HepG2 (cell line): ENCODE results near the gene RPS6KB1. TPM values are rescaled to one million over a fixed set of nuclear protein-coding genes. Genes with fewer than 3 reads are reported as not detected.

Experiments
- ATAC-seq: fragments of 200-7000 bp; cut with Tn5 transposase; 3 replicates; pipeline ENCODE4 v1.9.1; 2020; ENCODE audit warnings: mild to moderate bottlenecking, moderate library complexity
- BruUV-seq: library from RNA; stranded (reverse); fragments of 400-500 nt; replicated peaks from 2 replicates; lab custom pipeline; 2021; lab: Mats Ljungman, UMichigan
- CTCF ChIA-PET: fragments of 300-600 bp; formaldehyde crosslinking; extraction: SDS; loops from one replicate; lab custom pipeline; 2021; ENCODE audit warnings: low total read pairs, inconsistent platforms, low intra/inter-chr PET ratio; lab: Yijun Ruan, JAX
- POLR2A ChIA-PET: fragments of 350-600 bp; sonication (Branson Sonifier 250); formaldehyde crosslinking; loops from one replicate; lab custom pipeline; 2020; ENCODE audit warnings: antibody characterized with exemption, inconsistent platforms; lab: Yijun Ruan, JAX
- DNase-seq: peaks from one replicate; pipeline ENCODE4 v3.0.0-alpha.2; 2015; ENCODE audit warnings: low spot score
- FAIRE-seq: peaks from 3 replicates; lab custom pipeline; 2011; peaks lifted over from hg19 to GRCh38; lab: Jason Lieb, UNC
- H2AFZ ChIP-seq: one replicate; pipeline ENCODE4 v1.6.1; 2011; ENCODE audit warnings: low read length, inconsistent platforms
- H3K27ac ChIP-seq: fragments of 300-600 bp; 3 replicates; pipeline ENCODE4 v1.8.0; 2011; ENCODE audit warnings: mixed run types, mild to moderate bottlenecking, mixed read lengths, low read length, inconsistent platforms; ENCODE audit not compliant: insufficient read depth; ENCODE audit errors: extremely low read length
- H3K27me3 ChIP-seq, 2 experiments: fragments of 200-600 bp in 1 of 2; 2 replicates in 1 of 2; 3 replicates in 1 of 2; pipeline versions ENCODE4 v1.6.0 to v1.8.0; 2011; ENCODE audit warnings: low read length in 2 of 2, mild to moderate bottlenecking in 2 of 2, moderate library complexity in 2 of 2, inconsistent platforms in 1 of 2; ENCODE audit not compliant: insufficient read depth in 2 of 2, control insufficient read depth in 1 of 2
- H3K36me3 ChIP-seq, 2 experiments: fragments of 200-600 bp in 1 of 2; replicated peaks in 1 of 2; 2 replicates in 1 of 2; 3 replicates in 1 of 2; pipeline versions ENCODE4 v1.5.1 to v1.8.0; 2011; ENCODE audit warnings: low read length in 2 of 2, inconsistent platforms in 1 of 2; ENCODE audit not compliant: insufficient read depth in 2 of 2, control insufficient read depth in 1 of 2
- H3K4me1 ChIP-seq: 2 replicates; pipeline ENCODE4 v1.5.1; 2012; ENCODE audit warnings: low read length, inconsistent platforms; ENCODE audit not compliant: insufficient read depth
- H3K4me2 ChIP-seq: 2 replicates; pipeline ENCODE4 v1.6.0; 2011; ENCODE audit warnings: low read depth, low read length, inconsistent platforms
- H3K4me3 ChIP-seq, 3 experiments: fragments of 200-600 bp in 1 of 3; sonication (generic), shearing (Covaris generic) in 1 of 3; replicated peaks in 1 of 3; 2 replicates each; pipeline ENCODE4 v1.5.1; 2011 to 2016; ENCODE audit warnings: low read length in 3 of 3, inconsistent platforms in 2 of 3, low read depth in 2 of 3, mild to moderate bottlenecking in 2 of 3, control low read depth in 1 of 3, mixed read lengths in 1 of 3; ENCODE audit not compliant: insufficient read depth in 1 of 3
- H3K79me2 ChIP-seq: one replicate; pipeline ENCODE4 v1.6.1; 2011; ENCODE audit warnings: low read length, inconsistent platforms; ENCODE audit not compliant: insufficient read depth
- H3K9ac ChIP-seq: 2 replicates; pipeline ENCODE4 v1.6.0; 2011; ENCODE audit warnings: mild to moderate bottlenecking, low read depth, low read length, inconsistent platforms; ENCODE audit not compliant: insufficient read depth
- H3K9me3 ChIP-seq: 2 replicates; pipeline ENCODE4 v1.5.1; 2012; ENCODE audit warnings: mild to moderate bottlenecking, low read length
- H4K20me1 ChIP-seq: 2 replicates; pipeline ENCODE4 v1.6.0; 2011; ENCODE audit warnings: inconsistent platforms, mild to moderate bottlenecking, low read length, moderate library complexity; ENCODE audit not compliant: insufficient read depth
- ARNTL ChIP-seq: sonication (generic); formaldehyde crosslinking; IDR thresholded peaks from 2 replicates; pipeline ENCODE4 v1.4.0; 2020; ENCODE audit warnings: mild to moderate bottlenecking, missing genetic modification reagents
- FOXM1 ChIP-seq: sonication (generic); formaldehyde crosslinking; IDR thresholded peaks from 2 replicates; pipeline ENCODE4 v1.5.0; 2020; ENCODE audit warnings: missing genetic modification reagents
- FOXP4 ChIP-seq: sonication (generic); formaldehyde crosslinking; IDR thresholded peaks from 2 replicates; pipeline ENCODE4 v1.4.0; 2020; ENCODE audit warnings: missing genetic modification reagents
- GATAD2A ChIP-seq: IDR thresholded peaks from 2 replicates; pipeline ENCODE4 v1.6.1; 2016
- NPAS2 ChIP-seq: sonication (generic); formaldehyde crosslinking; IDR thresholded peaks from 2 replicates; pipeline ENCODE4 v1.8.0; 2022; ENCODE audit warnings: mild to moderate bottlenecking, missing genetic modification reagents, borderline replicate concordance
- PHF20 ChIP-seq: sonication (generic); formaldehyde crosslinking; IDR thresholded peaks from 2 replicates; pipeline ENCODE4 v1.5.0; 2020; ENCODE audit warnings: mild to moderate bottlenecking, missing genetic modification reagents
- ZC3H4 ChIP-seq: sonication (generic); formaldehyde crosslinking; IDR thresholded peaks from 2 replicates; pipeline ENCODE4 v1.4.0; 2020; ENCODE audit warnings: missing genetic modification reagents, borderline replicate concordance
- ZFP41 ChIP-seq: sonication (generic); formaldehyde crosslinking; IDR thresholded peaks from 2 replicates; pipeline ENCODE4 v1.4.0; 2020; ENCODE audit warnings: mild to moderate bottlenecking, missing genetic modification reagents, borderline replicate concordance
- ZFP82 ChIP-seq: sonication (generic); formaldehyde crosslinking; IDR thresholded peaks from 2 replicates; pipeline ENCODE4 v1.5.1; 2020; ENCODE audit warnings: mild to moderate bottlenecking, missing genetic modification reagents, borderline replicate concordance
- ZKSCAN8 ChIP-seq: IDR thresholded peaks from 2 replicates; pipeline ENCODE4 v1.6.1; 2016; ENCODE audit warnings: borderline replicate concordance, missing genetic modification reagents, missing compliant biosample characterization
- ZNF317 ChIP-seq: sonication (generic); formaldehyde crosslinking; IDR thresholded peaks from 2 replicates; pipeline ENCODE4 v1.5.0; 2020; ENCODE audit warnings: mild to moderate bottlenecking, missing genetic modification reagents
- ZNF335 ChIP-seq: sonication (generic); formaldehyde crosslinking; IDR thresholded peaks from 2 replicates; pipeline ENCODE4 v1.4.0; 2020; ENCODE audit warnings: missing genetic modification reagents
- ZNF691 ChIP-seq: sonication (generic); formaldehyde crosslinking; IDR thresholded peaks from 2 replicates; pipeline ENCODE4 v1.4.0; 2020; ENCODE audit warnings: missing genetic modification reagents, low read depth, mild to moderate bottlenecking, borderline replicate concordance
- WGBS: methylation state at CpG from one replicate; pipeline ENCODE4 v1.1.6; 2017; ENCODE audit warnings: low lambda C conversion rate; 5-methylcytosine and 5-hydroxymethylcytosine counted together
- in situ Hi-C: cut with HindIII; loops from 2 replicates; pipeline ENCODE4 v1.10.0; 2017; ENCODE audit warnings: low pct_unique_long_range_greater_than_20kb; ENCODE audit not compliant: extremely low pct_ligation_motif_present
- intact Hi-C: fragments of 100-400 bp; cut with micrococcal nuclease; formaldehyde crosslinking; loops from one replicate; pipeline ENCODE4 v1.10.0; 2022; ENCODE audit not compliant: unreplicated experiment
- polyA plus RNA-seq, 8 experiments: library from polyadenylated mRNA; depleted of rRNA in 3 of 8; stranded (reverse) in 7 of 8; unstranded in 1 of 8; fragments of >200 nt; fragmentation: Illumina TruSeq in 4 of 8; extraction: Trizol in 4 of 8; gene quantifications; 2 replicates each; pipeline versions ENCODE4 v1.2.1 to v1.2.3, GENCODE V29; 2011 to 2016; ENCODE audit warnings: low read depth in 4 of 8, missing spikeins in 1 of 8, mixed read lengths in 1 of 8; ENCODE audit not compliant: insufficient read depth in 1 of 8
- total RNA-seq, 5 experiments: library from RNA; depleted of rRNA; stranded (reverse); fragments of >200 nt; fragmentation: Illumina TruSeq; extraction: Trizol; gene quantifications; 2 replicates each; pipeline ENCODE4 v1.2.3, GENCODE V29; 2016; ENCODE audit warnings: low read depth in 1 of 5

Gene RPS6KB1
- total and polyA plus RNA-seq, 2 of the 13 experiments (the other 11 are each of a cell fraction or from before 2014, with no cell fraction given), result 16.5 to 42.2 TPM

- intact Hi-C loops (no loop called here), in situ Hi-C loops (no loop called here)
- no peaks in the 10 kb centered on the region for H3K9me3 ChIP-seq
- BruUV-seq, result no TSS peak
- H3K27me3 ChIP-seq, result no peaks in the 10 kb centered on the region
- DNase-seq (no peak), ATAC-seq (no peak), FAIRE-seq (no peak)
- WGBS, result over 99% methylated on average over 9 of the region's 9 CpGs
- ChIA-PET CTCF (no interaction called here), POLR2A (no interaction called here)
- H3K9ac ChIP-seq, result no peak overlapping the region
- H2AFZ ChIP-seq, result no peak overlapping the region
- TF ChIP-seq GATAD2A (CRISPR knock-in tag) (no peak), FOXM1 (CRISPR knock-in tag) (no peak), ZC3H4 (no peak), ZNF691 (no peak), ZNF335 (CRISPR knock-in tag) (no peak), ARNTL (CRISPR knock-in tag) (no peak), ZFP82 (CRISPR knock-in tag) (no peak), ZFP41 (CRISPR knock-in tag) (no peak), ZNF317 (no peak), FOXP4 (CRISPR knock-in tag) (no peak), NPAS2 (CRISPR knock-in tag) (no peak), PHF20 (CRISPR knock-in tag) (no peak), ZKSCAN8 (CRISPR knock-in tag) (no peak)
- peaks cover 16 to 43% of the 10 kb centered on the region in 2 experiments for H3K36me3 ChIP-seq
- no peaks in the 10 kb centered on the region for H3K4me1 ChIP-seq
- H4K20me1 ChIP-seq, result no peaks in the 10 kb centered on the region
- no peak overlapping the region for H3K4me3 ChIP-seq
- no peak overlapping the region for H3K27ac ChIP-seq
- peaks cover 4% of the 10 kb centered on the region for H3K79me2 ChIP-seq
- no peak overlapping the region for H3K4me2 ChIP-seq
Measured at GRCh38 chr17:59884861-59885260, 8.1 kb upstream of the RPS6KB1 start.
